Stimulated activated naive B cell treated with anti-CD40 and anti-IgM and Interleukin-4, amounts not matched to agents 10 μg/mL and 1 μg/mL and 100 μg/mL, for 72 hours (primary cell): ENCODE results near the gene MGLL.

Experiments
- ATAC-seq, 2 donors: fragments of 150-1000 bp; cut with Tn5 transposase; replicated peaks; 2 replicates each; pipeline ENCODE4 v1.10.0; 2021; ENCODE audit warnings: moderate library complexity in 1 of 2
- DNase-seq: peaks from one replicate; pipeline ENCODE4 v3.0.0; 2021
- H3K27ac Mint-ChIP-seq: one replicate; pipeline ENCODE4 v1.8.0; 2022; ENCODE audit warnings: mild to moderate bottlenecking, mixed read lengths
- H3K27me3 Mint-ChIP-seq, 2 donors: one replicate each; pipeline ENCODE4 v1.8.0; 2022; ENCODE audit warnings: mixed read lengths in 2 of 2
- H3K36me3 Mint-ChIP-seq, 2 donors: one replicate each; pipeline ENCODE4 v1.8.0; 2022; ENCODE audit warnings: mixed read lengths in 2 of 2, mild to moderate bottlenecking in 1 of 2
- H3K4me1 Mint-ChIP-seq, 2 donors: one replicate each; pipeline ENCODE4 v1.8.0; 2022; ENCODE audit warnings: mixed read lengths in 2 of 2, mild to moderate bottlenecking in 1 of 2
- H3K4me3 Mint-ChIP-seq, 2 donors: one replicate each; pipeline ENCODE4 v1.8.0; 2022; ENCODE audit warnings: mild to moderate bottlenecking in 2 of 2, mixed read lengths in 2 of 2, moderate library complexity in 1 of 2
- H3K9me3 Mint-ChIP-seq, 2 donors: one replicate each; pipeline ENCODE4 v1.8.0; 2022; ENCODE audit warnings: mixed read lengths in 2 of 2, mild to moderate bottlenecking in 1 of 2

Gene MGLL

DNA sequence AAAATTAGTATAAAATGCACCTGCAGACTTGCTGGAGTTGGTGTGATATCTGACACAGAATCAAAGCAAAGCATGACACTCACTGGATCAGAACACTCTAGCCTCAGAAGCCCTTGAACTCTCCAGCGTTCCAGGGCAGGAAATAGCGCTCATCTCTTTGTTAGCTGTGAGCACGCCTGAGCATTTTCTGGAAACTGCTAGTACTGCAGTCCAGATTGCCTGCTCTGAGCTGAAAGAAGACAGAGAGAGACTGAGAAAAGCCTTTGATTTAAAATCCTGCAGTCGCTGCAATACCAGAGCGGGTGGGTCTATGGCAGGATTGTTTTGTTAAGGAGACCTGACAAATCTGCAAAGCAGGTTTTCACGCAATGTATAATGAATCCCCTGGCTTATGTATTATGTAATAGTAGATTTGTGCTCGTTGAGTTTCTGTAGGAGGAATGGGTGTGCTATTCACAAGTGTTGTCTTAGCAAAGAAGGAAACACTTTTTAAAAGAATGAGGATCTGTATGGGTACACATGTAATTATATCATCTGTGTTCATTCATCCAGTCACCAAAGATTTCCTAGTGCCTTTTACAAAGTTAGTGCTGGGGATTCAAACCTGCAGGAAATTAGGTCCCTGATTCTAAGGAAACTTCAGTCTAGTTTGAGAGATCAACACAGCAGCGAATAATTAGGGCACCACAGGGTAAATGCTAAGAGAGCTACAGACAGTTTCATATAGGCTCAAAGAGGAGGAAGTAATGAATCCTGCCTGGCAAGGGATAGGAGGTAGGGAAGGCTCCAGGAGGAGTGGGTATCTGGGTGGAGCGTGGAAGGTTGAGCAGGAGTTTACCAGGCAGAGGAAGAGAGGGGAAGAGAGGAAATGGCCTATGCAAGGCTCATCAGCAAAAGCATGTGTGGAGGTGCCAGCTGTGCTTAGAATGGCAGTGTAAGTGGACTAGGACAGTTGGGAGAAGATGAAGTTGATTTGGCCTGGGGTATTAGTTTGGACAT lies 26.1 kb upstream of the MGLL start:
- ATAC-seq: no peak
- Mint-ChIP-seq H3K27ac (no peak overlapping the region), H3K27me3 (peaks cover 3 to 6% of the 10 kb centered on the region in 2 donors), H3K4me1 (peaks cover 2 to 19% of the 10 kb centered on the region in 2 donors), H3K4me3 (no peak overlapping the region), H3K36me3 (no peaks in the 10 kb centered on the region), H3K9me3 (no peaks in the 10 kb centered on the region)
- no peak for DNase-seq

DNA sequence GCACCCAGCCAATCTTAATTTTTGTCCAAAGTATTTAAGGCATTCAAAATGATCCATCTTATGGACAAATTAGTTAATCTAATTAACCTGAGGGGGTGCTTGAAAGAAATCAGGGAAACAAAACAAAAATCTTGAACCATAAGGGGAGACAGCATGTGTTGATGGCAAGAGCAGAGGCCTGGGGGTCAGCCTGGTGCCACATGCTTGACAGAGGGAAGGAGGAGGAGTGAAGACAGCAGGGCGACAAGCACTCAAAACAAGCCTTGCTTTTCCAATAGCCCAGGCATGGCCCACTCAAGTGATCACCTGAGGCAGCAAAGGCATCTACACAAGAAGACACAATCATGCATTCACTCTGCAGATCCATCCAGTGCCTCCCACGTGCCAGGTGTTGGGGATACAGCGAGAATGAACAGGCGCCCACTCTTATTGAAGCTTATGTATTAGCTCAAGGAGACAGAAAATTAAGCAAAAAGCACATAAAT lies 25.0 kb upstream of the MGLL start:
- Mint-ChIP-seq H3K4me3 (no peak overlapping the region), H3K36me3 (no peaks in the 10 kb centered on the region), H3K27ac (no peak overlapping the region), H3K4me1 (peaks cover 4 to 25% of the 10 kb centered on the region in 2 donors), H3K9me3 (no peaks in the 10 kb centered on the region), H3K27me3 (peaks cover 3 to 6% of the 10 kb centered on the region in 2 donors)
- ATAC-seq: no peak
- no peak for DNase-seq

DNA sequence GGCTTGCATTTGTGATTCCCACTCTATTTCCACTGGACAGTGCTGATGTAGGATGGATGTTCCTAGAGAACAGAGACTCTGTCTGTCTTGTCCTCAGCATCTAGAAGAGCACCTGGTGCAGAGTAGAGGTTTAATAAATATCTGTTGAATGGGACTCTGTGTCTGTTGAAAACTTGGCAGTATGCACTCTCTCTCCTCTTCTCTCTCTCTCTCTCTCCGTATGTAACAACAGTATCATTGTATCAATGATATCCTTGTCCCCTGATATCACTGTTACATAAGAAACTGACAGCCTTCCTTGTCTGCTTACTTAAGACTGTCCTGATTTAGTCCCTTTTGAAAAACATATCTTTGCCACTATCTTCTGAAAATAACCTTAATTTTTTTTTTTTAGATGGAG lies 24.3 kb upstream of the MGLL start:
- Mint-ChIP-seq H3K4me1 (peaks cover 7 to 31% of the 10 kb centered on the region in 2 donors), H3K27me3 (peaks cover 3 to 6% of the 10 kb centered on the region in 2 donors), H3K36me3 (no peaks in the 10 kb centered on the region), H3K27ac (no peak overlapping the region), H3K4me3 (no peak overlapping the region), H3K9me3 (no peaks in the 10 kb centered on the region)
- DNase-seq (no peak), ATAC-seq (no peak)

DNA sequence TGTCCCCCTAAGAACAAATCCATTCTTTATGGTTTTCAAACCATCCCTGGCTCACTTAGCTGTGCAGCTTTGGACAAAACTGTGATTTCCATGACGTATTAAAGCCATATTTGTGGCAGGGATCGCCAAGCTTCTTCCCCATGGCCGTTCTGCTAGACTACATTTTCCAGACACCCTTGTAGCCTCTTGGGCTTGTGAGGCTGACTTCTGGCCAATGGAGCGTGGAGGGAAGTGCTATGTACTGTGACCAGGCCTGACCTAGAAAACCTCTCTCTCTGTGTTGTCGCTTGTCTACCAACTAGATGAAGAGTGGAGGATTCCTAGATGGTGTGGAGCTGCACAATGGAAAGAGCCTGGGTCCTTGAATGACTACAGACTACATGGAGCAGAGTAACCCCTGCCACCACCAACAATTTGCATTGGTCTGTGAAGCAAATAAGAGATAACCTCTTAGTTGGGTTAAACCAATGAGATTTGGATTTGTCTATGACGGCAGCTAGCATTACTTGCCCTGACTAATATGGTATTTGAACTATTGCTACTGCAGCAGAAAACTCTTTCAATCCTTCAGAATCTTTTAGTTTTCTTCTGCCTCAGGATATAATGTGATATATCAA lies 22.1 kb upstream of the MGLL start:
- peaks cover 3 to 6% of the 10 kb centered on the region in 2 donors for H3K27me3 Mint-ChIP-seq
- H3K27ac Mint-ChIP-seq: peak overlapping the region; percentile 85
- no peaks in the 10 kb centered on the region for H3K36me3 Mint-ChIP-seq
- ATAC-seq: peak; percentile 59 to 74
- H3K4me3 Mint-ChIP-seq: no peak overlapping the region
- peaks cover 7 to 31% of the 10 kb centered on the region in 2 donors for H3K4me1 Mint-ChIP-seq
- H3K9me3 Mint-ChIP-seq: no peaks in the 10 kb centered on the region
- DNase-seq: no peak

DNA sequence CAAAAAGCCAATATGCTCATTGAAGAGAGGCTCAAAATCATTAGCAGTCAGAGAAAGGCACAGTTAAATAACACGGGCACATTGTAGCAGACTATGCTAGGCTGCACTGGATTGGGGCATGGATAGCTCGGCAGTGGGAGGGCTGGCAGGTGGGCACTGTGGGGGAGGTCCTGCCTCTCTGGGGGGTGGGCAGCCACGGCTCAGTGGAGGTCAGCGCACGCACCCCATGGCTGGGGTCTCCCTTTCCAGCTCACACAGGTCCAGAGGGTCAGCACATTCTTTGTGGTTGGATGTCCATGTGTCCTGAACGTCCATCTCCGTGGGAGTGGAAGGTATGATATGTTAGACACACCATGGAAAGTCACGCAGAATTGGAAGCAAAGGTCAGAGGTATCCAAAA lies 18.4 kb upstream of the MGLL start:
- H3K27me3 Mint-ChIP-seq: no peaks in the 10 kb centered on the region
- H3K4me3 Mint-ChIP-seq: no peak overlapping the region
- H3K9me3 Mint-ChIP-seq: peaks cover 3 to 4% of the 10 kb centered on the region in 2 donors
- peaks cover 18 to 51% of the 10 kb centered on the region in 2 donors for H3K4me1 Mint-ChIP-seq
- peaks cover 3 to 9% of the 10 kb centered on the region in 2 donors for H3K36me3 Mint-ChIP-seq
- no peak overlapping the region for H3K27ac Mint-ChIP-seq
- DNase-seq (no peak), ATAC-seq (no peak)

DNA sequence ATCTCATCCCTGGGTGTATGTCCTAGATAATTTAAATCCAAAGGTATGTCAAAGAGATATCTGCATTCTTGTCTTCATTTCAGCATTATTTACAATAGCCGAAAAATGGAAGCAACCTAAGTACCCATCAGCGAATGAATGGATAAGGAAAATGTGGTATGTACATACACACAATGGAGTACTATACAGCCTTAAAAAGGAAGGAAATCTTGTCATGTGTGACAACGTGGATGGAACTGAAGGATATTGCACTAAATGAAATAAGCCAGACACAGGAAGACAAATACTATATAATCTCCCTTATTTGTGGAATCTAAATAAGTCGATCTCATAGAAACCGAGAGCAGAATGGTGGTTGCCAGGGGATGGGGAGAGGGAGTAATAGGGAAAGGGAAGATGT lies 16.8 kb upstream of the MGLL start:
- Mint-ChIP-seq H3K4me1 (peaks cover 27 to 52% of the 10 kb centered on the region in 2 donors), H3K27ac (no peak overlapping the region), H3K36me3 (peaks cover 3 to 9% of the 10 kb centered on the region in 2 donors), H3K27me3 (no peaks in the 10 kb centered on the region), H3K9me3 (peaks cover 3 to 4% of the 10 kb centered on the region in 2 donors), H3K4me3 (no peak overlapping the region)
- DNase-seq (no peak), ATAC-seq (no peak)

DNA sequence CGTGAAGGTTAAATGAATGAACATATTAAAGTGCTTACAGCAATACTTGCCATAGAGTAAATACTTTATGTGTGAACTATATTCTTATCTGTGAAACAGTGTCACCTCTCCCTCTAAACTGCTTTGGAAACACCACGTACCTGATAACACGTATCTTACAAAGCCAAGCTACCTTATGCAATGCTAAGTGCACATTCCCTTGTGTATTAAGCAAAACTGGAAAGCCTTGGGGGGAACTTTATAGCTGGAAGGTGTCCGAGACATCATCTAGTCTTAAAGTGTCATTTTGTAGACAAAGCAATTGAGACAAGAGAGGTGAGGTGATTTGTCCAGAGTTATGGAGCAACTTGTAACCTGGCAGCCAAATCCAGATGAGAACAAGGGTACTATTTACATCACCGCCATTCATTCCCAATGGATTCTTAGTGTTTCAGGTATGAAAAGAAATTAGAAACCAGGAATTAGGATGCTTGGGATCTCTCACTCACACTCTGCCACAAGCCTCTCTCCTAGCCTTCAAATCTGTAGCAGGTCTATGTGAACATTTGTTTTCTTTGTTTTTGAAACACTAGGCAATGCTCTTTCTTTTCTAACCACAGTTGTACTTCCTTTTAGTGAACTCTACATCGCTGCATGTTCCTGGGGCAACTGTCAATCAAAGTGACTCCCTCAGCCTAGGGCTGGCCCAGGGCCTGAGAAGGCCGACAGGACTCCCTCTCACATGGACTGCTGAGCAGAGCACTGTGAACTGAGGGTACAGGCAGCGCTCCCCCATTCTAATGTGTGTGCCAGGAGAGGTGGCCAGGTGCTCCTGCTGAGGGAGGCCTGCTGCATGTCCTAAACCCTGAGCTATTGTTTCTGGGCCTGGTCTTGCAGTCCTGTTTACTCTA lies 13.9 kb upstream of the MGLL start:
- H3K4me1 Mint-ChIP-seq: peaks cover 35 to 63% of the 10 kb centered on the region in 2 donors
- H3K27me3 Mint-ChIP-seq: peaks cover 0 to 4% of the 10 kb centered on the region in 2 donors
- peaks cover 15 to 31% of the 10 kb centered on the region in 2 donors for H3K36me3 Mint-ChIP-seq
- H3K9me3 Mint-ChIP-seq: peaks cover 8 to 12% of the 10 kb centered on the region in 2 donors
- peak; percentile 54 for DNase-seq
- H3K4me3 Mint-ChIP-seq: peak overlapping the region; percentile 18 to 21
- peak overlapping the region; percentile 89 for H3K27ac Mint-ChIP-seq
- ATAC-seq: peak; percentile 60 to 63

DNA sequence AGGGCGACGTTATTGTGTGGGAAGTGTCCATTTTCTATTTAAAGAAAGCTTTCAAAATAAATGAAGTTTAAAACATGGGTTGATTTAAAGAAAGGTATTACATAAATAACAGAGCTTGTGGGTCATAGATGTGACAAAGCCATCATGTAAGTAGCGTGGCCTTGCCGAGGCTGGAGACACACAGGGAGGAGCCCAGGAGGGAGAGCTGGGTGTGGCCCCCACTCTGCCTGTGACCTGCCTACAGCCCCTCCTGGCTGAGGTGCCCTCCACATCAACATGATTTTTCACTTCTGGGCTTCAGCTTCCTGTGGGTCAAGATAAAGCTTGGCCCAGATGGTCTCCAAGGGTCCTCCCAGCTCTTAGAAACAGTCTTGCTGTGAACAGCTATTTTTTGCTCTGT lies 12.5 kb upstream of the MGLL start:
- ATAC-seq (peak; percentile 24 to 35), DNase-seq (no peak)
- H3K9me3 Mint-ChIP-seq: peaks cover 21 to 23% of the 10 kb centered on the region in 2 donors
- H3K27me3 Mint-ChIP-seq: peaks cover 0 to 4% of the 10 kb centered on the region in 2 donors
- H3K4me3 Mint-ChIP-seq: peak overlapping the region; percentile 18 to 50
- peaks cover 27 to 45% of the 10 kb centered on the region in 2 donors for H3K36me3 Mint-ChIP-seq
- peak overlapping the region; percentile 89 for H3K27ac Mint-ChIP-seq
- H3K4me1 Mint-ChIP-seq: peaks cover 39 to 72% of the 10 kb centered on the region in 2 donors

DNA sequence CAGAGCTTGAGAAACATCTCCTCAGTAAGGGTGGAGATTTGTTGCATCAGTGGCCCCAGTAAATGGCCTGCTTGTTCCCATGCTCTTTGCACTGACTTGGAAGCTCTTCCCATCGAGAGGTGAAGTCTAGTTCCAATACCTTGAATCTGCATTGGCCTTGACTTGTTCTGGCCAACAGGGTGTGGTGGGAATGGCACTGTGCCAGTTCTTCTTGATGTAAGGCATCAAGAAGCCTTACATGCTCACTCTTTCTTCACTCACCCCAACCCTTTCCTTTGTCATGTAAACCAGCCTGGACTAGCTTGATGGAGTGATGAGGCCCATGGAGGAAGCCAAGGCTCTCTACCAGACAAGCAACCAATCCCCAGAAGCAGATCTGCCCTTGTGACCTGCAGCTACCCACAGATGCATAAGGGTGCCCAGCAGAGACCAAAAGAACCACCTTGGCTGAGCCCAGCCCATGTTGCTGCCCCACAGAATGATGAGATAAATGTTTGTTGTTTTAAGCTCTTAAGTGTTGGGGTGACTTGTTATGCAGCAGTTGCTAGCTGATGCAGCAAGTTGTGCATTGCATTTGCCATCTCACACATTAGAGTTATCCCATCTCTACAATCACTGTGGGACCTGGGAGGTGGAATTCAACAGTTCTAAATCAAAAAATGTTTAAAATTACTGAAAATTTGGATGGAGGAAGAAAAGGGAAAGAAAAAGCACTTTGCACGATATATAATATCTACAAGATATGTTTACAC lies 11.1 kb upstream of the MGLL start:
- no peak for ATAC-seq
- Mint-ChIP-seq H3K36me3 (peaks cover 32 to 51% of the 10 kb centered on the region in 2 donors), H3K4me3 (no peak overlapping the region), H3K4me1 (peaks cover 39 to 72% of the 10 kb centered on the region in 2 donors), H3K27ac (peak overlapping the region; percentile 73), H3K27me3 (peaks cover 0 to 4% of the 10 kb centered on the region in 2 donors), H3K9me3 (peaks cover 22 to 26% of the 10 kb centered on the region in 2 donors)
- DNase-seq: no peak

DNA sequence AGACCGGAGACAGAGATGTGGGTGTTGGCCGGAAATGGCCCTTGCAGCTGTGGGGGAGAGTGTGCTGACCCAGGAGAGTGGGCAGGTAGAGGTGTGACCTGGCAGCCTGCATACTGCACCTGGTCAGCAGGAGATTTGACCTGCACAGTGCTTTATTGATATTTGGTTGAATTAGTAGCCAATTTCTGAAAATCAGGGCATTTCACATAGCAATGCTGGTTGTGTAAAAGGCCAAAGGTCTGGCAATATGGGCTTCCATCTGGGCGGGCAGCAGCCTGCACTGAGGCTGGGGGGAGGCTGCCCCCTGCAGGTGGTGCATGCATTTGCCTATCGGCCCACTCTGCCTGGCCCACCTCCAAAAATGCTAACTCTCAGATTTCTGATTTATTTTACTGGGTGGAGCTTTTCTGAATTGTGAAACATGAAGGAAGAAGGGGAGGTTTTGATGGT lies 9.4 kb upstream of the MGLL start:
- Mint-ChIP-seq H3K36me3 (peaks cover 37 to 55% of the 10 kb centered on the region in 2 donors), H3K9me3 (peaks cover 27 to 32% of the 10 kb centered on the region in 2 donors), H3K27me3 (peaks cover under 1 to 6% of the 10 kb centered on the region in 2 donors), H3K4me1 (peaks cover 36 to 61% of the 10 kb centered on the region in 2 donors), H3K4me3 (peak overlapping the region in 1 of 2 donors; percentile 11), H3K27ac (peak overlapping the region; percentile 79)
- DNase-seq: no peak
- ATAC-seq: no peak

DNA sequence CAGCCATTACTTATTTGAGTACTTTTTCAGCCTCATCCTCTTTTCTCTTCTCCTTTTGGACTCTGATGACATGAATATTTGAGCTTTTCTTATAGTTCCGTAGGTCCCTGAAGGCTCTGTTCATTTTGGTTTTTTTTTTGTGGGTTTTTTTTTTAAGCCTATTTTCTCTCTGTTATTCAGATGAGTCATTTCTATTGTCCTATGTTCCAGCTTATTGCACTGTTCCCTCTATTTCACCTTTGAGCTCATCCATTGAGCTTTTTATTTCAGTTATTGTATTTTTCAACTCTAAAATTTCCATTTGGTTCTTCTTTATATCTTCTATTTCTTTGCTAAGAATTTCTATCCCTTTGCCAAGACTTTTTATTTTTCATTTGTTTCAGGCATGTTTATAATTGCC lies 7.2 kb upstream of the MGLL start:
- Mint-ChIP-seq H3K4me1 (peaks cover 23 to 50% of the 10 kb centered on the region in 2 donors), H3K4me3 (no peak overlapping the region), H3K27ac (peak overlapping the region; percentile 9), H3K27me3 (peaks cover 11 to 14% of the 10 kb centered on the region in 2 donors), H3K9me3 (peaks cover 30 to 32% of the 10 kb centered on the region in 2 donors), H3K36me3 (peaks cover 39 to 53% of the 10 kb centered on the region in 2 donors)
- DNase-seq (no peak), ATAC-seq (peak; percentile 70 to 75)

DNA sequence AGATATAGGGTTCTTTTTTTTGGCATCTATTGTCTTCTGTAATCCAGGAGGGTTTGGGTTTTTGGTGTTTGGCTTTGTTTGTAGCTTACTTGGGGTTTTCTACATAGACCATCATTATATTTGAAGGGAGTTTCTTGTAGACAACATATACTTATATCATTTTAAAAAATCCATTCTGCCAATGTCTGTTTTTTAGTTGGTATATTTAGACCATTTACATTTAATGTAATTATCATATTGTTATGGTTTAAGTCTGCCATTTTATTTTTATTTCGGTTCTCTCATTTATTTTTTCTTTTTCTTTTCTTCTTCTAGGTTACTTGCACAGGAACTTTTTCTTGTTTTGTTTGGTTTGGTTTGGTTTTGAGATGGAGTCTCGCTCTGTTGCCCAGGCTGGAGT lies 5.5 kb upstream of the MGLL start:
- Mint-ChIP-seq H3K27me3 (peaks cover 25 to 26% of the 10 kb centered on the region in 2 donors), H3K36me3 (peaks cover 35 to 50% of the 10 kb centered on the region in 2 donors), H3K9me3 (peaks cover 26 to 32% of the 10 kb centered on the region in 2 donors), H3K4me1 (peaks cover 18 to 47% of the 10 kb centered on the region in 2 donors), H3K4me3 (no peak overlapping the region), H3K27ac (no peak overlapping the region)
- DNase-seq (no peak), ATAC-seq (no peak)

DNA sequence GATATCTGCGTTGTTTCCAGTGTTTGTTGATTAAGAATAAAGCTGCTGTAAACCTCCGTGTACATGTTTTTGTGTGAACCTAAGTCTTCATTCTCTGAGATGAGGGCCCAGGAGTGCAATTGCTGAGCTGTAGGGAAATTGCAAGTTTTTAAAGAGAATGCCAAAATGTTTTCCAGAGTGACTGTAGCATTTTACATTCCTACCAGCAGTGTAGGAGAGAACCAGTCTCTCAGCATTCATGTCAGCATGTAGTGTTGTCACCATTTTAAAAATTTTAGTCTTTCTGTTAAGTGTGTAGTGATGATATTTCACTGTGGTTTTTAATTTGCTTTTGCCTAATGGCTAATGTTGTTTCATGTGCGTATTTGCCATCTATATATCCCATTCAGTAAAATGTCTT lies 3.4 kb upstream of the MGLL start:
- H3K4me3 Mint-ChIP-seq: no peak overlapping the region
- peaks cover 32 to 43% of the 10 kb centered on the region in 2 donors for H3K27me3 Mint-ChIP-seq
- H3K36me3 Mint-ChIP-seq: peaks cover 28 to 40% of the 10 kb centered on the region in 2 donors
- H3K27ac Mint-ChIP-seq: no peak overlapping the region
- H3K4me1 Mint-ChIP-seq: peaks cover 15 to 45% of the 10 kb centered on the region in 2 donors
- peaks cover 18 to 25% of the 10 kb centered on the region in 2 donors for H3K9me3 Mint-ChIP-seq
- ATAC-seq: no peak
- DNase-seq: no peak
